Kidney epithelial cell (primary cell): ENCODE data around the gene MSH3. TPM values are rescaled to one million over a fixed set of nuclear protein-coding genes. Genes with fewer than 3 reads are reported as not detected.

Experiments
- DNase-seq: peaks from one replicate; pipeline ENCODE4 v3.0.0-alpha.2; 2010; ENCODE audit warnings: low read depth
- H3K27me3 ChIP-seq: 2 replicates; pipeline ENCODE4 v1.6.0; 2011; ENCODE audit warnings: low read length; ENCODE audit not compliant: control insufficient read depth, insufficient read depth
- H3K36me3 ChIP-seq: 2 replicates; pipeline ENCODE4 v1.5.1; 2011; ENCODE audit warnings: low read length; ENCODE audit not compliant: control insufficient read depth, insufficient read depth
- H3K4me3 ChIP-seq: 2 replicates; pipeline ENCODE4 v1.5.1; 2011; ENCODE audit warnings: low read depth, mild to moderate bottlenecking, control low read depth, low read length
- CTCF ChIP-seq: IDR thresholded peaks from 2 replicates; pipeline ENCODE4 v1.5.1; 2011; ENCODE audit warnings: mild to moderate bottlenecking, moderate library complexity, low read length, control low read depth, inconsistent platforms; ENCODE audit not compliant: insufficient read depth, poor library complexity, severe bottlenecking
- total RNA-seq: library from RNA; depleted of rRNA; stranded (reverse); fragments of >200 nt; gene quantifications from 2 replicates; pipeline ENCODE4 v1.2.3, GENCODE V29; 2015

The MSH3 gene
- total RNA-seq, 1 donor from 2014 or later, result 23.5 TPM

GRCh38 chr5:80854583-80854982 lies 200.1 kb downstream of the MSH3 start:
- Histone ChIP-seq H3K27me3 (no peaks in the 10 kb centered on the region), H3K4me3 (no peak overlapping the region), H3K36me3 (peaks cover 2% of the 10 kb centered on the region)
- no peak for TF ChIP-seq CTCF
- DNase-seq, result no peak

- Histone ChIP-seq H3K36me3 (no peaks in the 10 kb centered on the region), H3K4me3 (no peak overlapping the region), H3K27me3 (no peaks in the 10 kb centered on the region)
- no peak for TF ChIP-seq CTCF
- no peak for DNase-seq
These were observed 206.6 kb downstream of the MSH3 start for GRCh38 chr5:80860924-80861613.

GRCh38 chr5:80863708-80864107 lies 209.3 kb downstream of the MSH3 start:
- TF ChIP-seq CTCF, result no peak
- Histone ChIP-seq H3K27me3 (no peaks in the 10 kb centered on the region), H3K36me3 (no peaks in the 10 kb centered on the region), H3K4me3 (no peak overlapping the region)
- no peak for DNase-seq

- no peak for DNase-seq
- no peaks in the 10 kb centered on the region for H3K36me3 ChIP-seq
- no peaks in the 10 kb centered on the region for H3K27me3 ChIP-seq
- TF ChIP-seq CTCF, result no peak
- no peak overlapping the region for H3K4me3 ChIP-seq
These were observed 209.7 kb downstream of the MSH3 start for GRCh38 chr5:80864109-80864508.

GRCh38 chr5:80864706-80865435 lies 210.4 kb downstream of the MSH3 start:
- Histone ChIP-seq H3K36me3 (no peaks in the 10 kb centered on the region), H3K27me3 (no peaks in the 10 kb centered on the region), H3K4me3 (no peak overlapping the region)
- no peak for DNase-seq
- TF ChIP-seq CTCF, result no peak

- no peak for TF ChIP-seq CTCF
- H3K36me3 ChIP-seq, result no peaks in the 10 kb centered on the region
- no peak for DNase-seq
- no peaks in the 10 kb centered on the region for H3K27me3 ChIP-seq
- no peak overlapping the region for H3K4me3 ChIP-seq
These were observed 211.1 kb downstream of the MSH3 start for GRCh38 chr5:80865551-80865950.
